H1 (cell line): ENCODE measurements around the gene RNU5D-1. TPM values are rescaled to one million over a fixed set of nuclear protein-coding genes. Genes with fewer than 3 reads are reported as not detected.

Experiments used
- CTCF ChIA-PET: fragments of 300-600 bp; sonication (Branson Sonifier 250); formaldehyde crosslinking; loops from one replicate; lab custom pipeline; 2021; ENCODE audit not compliant: partially characterized antibody; lab: Charles Lee
- POLR2A ChIA-PET: fragments of 300-600 bp; sonication (Branson Sonifier 250); formaldehyde crosslinking; loops from one replicate; lab custom pipeline; 2021; ENCODE audit warnings: inconsistent platforms; ENCODE audit not compliant: partially characterized antibody; lab: Charles Lee
- DNase-seq, 2 experiments: peaks; one replicate each; pipeline versions ENCODE4 v3.0.0 to v3.0.0-alpha.2; 2010 to 2022; ENCODE audit warnings: low spot score in 2 of 2, low read depth in 1 of 2, mixed read lengths in 1 of 2
- FAIRE-seq: peaks from 2 replicates; lab custom pipeline; 2011; peaks lifted over from hg19 to GRCh38; lab: Jason Lieb, UNC
- H2AFZ ChIP-seq: 2 replicates; pipeline ENCODE4 v1.8.1; 2012; ENCODE audit warnings: low read length, inconsistent platforms
- H2AK5ac ChIP-seq: 2 replicates; pipeline ENCODE4 v1.6.1; 2013; ENCODE audit warnings: low read depth, low read length
- H2BK120ac ChIP-seq: replicated peaks from 2 replicates; pipeline ENCODE3; 2013; ENCODE audit warnings: low read depth, low read length, inconsistent platforms
- H2BK12ac ChIP-seq: 2 replicates; pipeline ENCODE4 v1.6.1; 2013; ENCODE audit warnings: low read depth, low read length
- H2BK15ac ChIP-seq: 2 replicates; pipeline ENCODE4 v1.6.1; 2013; ENCODE audit warnings: low read length
- H2BK20ac ChIP-seq: 2 replicates; pipeline ENCODE4 v1.6.1; 2013; ENCODE audit warnings: low read length
- H2BK5ac ChIP-seq: 2 replicates; pipeline ENCODE4 v1.6.1; 2013; ENCODE audit warnings: low read depth, low read length
- H3K14ac ChIP-seq: 2 replicates; pipeline ENCODE4 v1.6.1; 2013; ENCODE audit warnings: inconsistent platforms; ENCODE audit not compliant: insufficient read length
- H3K18ac ChIP-seq: 2 replicates; pipeline ENCODE4 v1.6.1; 2013; ENCODE audit warnings: low read length; ENCODE audit errors: extremely low read depth
- H3K23ac ChIP-seq: 2 replicates; pipeline ENCODE4 v1.6.1; 2013; ENCODE audit warnings: inconsistent platforms; ENCODE audit not compliant: insufficient read length
- H3K23me2 ChIP-seq: 2 replicates; pipeline ENCODE4 v1.6.1; 2013; ENCODE audit warnings: low read depth, low read length
- H3K27ac ChIP-seq: 2 replicates; pipeline ENCODE4 v1.6.1; 2011; ENCODE audit warnings: low read depth, low read length, inconsistent platforms
- H3K27me3 ChIP-seq, 4 experiments: replicated peaks in 1 of 4; 1 replicate in 1 of 4; 2 replicates in 3 of 4; pipeline versions ENCODE4 v1.6.1 to v1.8.1; 2011 to 2013; ENCODE audit warnings: low read length in 3 of 4, mild to moderate bottlenecking in 3 of 4, inconsistent platforms in 2 of 4, mixed read lengths in 2 of 4, moderate library complexity in 1 of 4; ENCODE audit not compliant: control insufficient read depth in 3 of 4, insufficient read depth in 3 of 4; ENCODE audit errors: extremely low read depth in 1 of 4
- H3K36me3 ChIP-seq, 4 experiments: 2 replicates each; pipeline versions ENCODE4 v1.6.1 to v1.8.1; 2011 to 2013; ENCODE audit warnings: mild to moderate bottlenecking in 4 of 4, low read length in 3 of 4, moderate library complexity in 2 of 4, control low read depth in 1 of 4, inconsistent platforms in 1 of 4; ENCODE audit not compliant: insufficient read depth in 4 of 4, control insufficient read depth in 2 of 4
- H3K4ac ChIP-seq: replicated peaks from 2 replicates; pipeline ENCODE3; 2013; ENCODE audit warnings: low read length, low read depth, mixed read lengths, inconsistent platforms; ENCODE audit not compliant: insufficient read length
- H3K4me1 ChIP-seq, 4 experiments: replicated peaks in 1 of 4; 1 replicate in 1 of 4; 2 replicates in 3 of 4; pipeline versions ENCODE4 v1.6.1 to v1.8.1; 2011 to 2013; ENCODE audit warnings: low read length in 3 of 4, inconsistent platforms in 2 of 4, mixed read lengths in 1 of 4; ENCODE audit not compliant: insufficient read depth in 4 of 4, control insufficient read depth in 3 of 4
- H3K4me2 ChIP-seq, 2 experiments: 2 replicates each; pipeline versions ENCODE4 v1.6.1 to v1.8.1; 2011 to 2013; ENCODE audit warnings: low read depth in 2 of 2, low read length in 2 of 2, control low read depth in 1 of 2, inconsistent platforms in 1 of 2, mild to moderate bottlenecking in 1 of 2; ENCODE audit not compliant: insufficient read depth in 1 of 2
- H3K4me3 ChIP-seq, 4 experiments: fragments of 200-600, 300-600 bp in 1 of 4; sonication (generic), shearing (Covaris generic), sonication (Bioruptor Twin) in 1 of 4; 2 replicates each; pipeline versions ENCODE4 v1.5.1 to v1.8.1; 2011 to 2016; ENCODE audit warnings: low read length in 4 of 4, low read depth in 3 of 4, control low read depth in 2 of 4, inconsistent platforms in 2 of 4, mild to moderate bottlenecking in 2 of 4, mixed read lengths in 1 of 4, moderate library complexity in 1 of 4; ENCODE audit not compliant: insufficient read depth in 2 of 4; ENCODE audit errors: extremely low read depth in 1 of 4
- H3K56ac ChIP-seq: replicated peaks from 2 replicates; pipeline ENCODE3; 2013; ENCODE audit warnings: low read depth, mild to moderate bottlenecking, mixed read lengths, low read length, inconsistent platforms; ENCODE audit not compliant: insufficient read length
- H3K79me1 ChIP-seq: 2 replicates; pipeline ENCODE4 v1.6.1; 2013; ENCODE audit warnings: low read depth, low read length, control low read depth
- H3K79me2 ChIP-seq, 2 experiments: 2 replicates each; pipeline versions ENCODE4 v1.6.1 to v1.8.1; 2012 to 2013; ENCODE audit warnings: low read length in 2 of 2, mild to moderate bottlenecking in 2 of 2, inconsistent platforms in 1 of 2; ENCODE audit not compliant: insufficient read depth in 2 of 2, control insufficient read depth in 1 of 2
- H3K9ac ChIP-seq, 4 experiments: replicated peaks in 1 of 4; 1 replicate in 1 of 4; 2 replicates in 3 of 4; pipeline versions ENCODE4 v1.6.1 to v1.8.1; 2011 to 2013; ENCODE audit warnings: low read depth in 3 of 4, low read length in 3 of 4, control low read depth in 2 of 4, mild to moderate bottlenecking in 2 of 4, moderate library complexity in 2 of 4, inconsistent platforms in 1 of 4; ENCODE audit errors: extremely low read depth in 1 of 4
- H3K9me3 ChIP-seq, 2 experiments: 2 replicates each; pipeline versions ENCODE4 v1.6.1 to v1.8.1; 2012 to 2013; ENCODE audit warnings: mild to moderate bottlenecking in 2 of 2, moderate library complexity in 2 of 2, control low read depth in 1 of 2, inconsistent platforms in 1 of 2, low read depth in 1 of 2, low read length in 1 of 2, mixed read lengths in 1 of 2; ENCODE audit not compliant: insufficient read depth in 2 of 2
- H4K20me1 ChIP-seq, 2 experiments: replicated peaks in 1 of 2; 2 replicates each; pipeline versions ENCODE3 to v1.8.1; 2011 to 2013; ENCODE audit warnings: inconsistent platforms in 2 of 2, low read length in 2 of 2, mild to moderate bottlenecking in 1 of 2; ENCODE audit not compliant: insufficient read depth in 2 of 2, control insufficient read depth in 1 of 2
- H4K5ac ChIP-seq: 2 replicates; pipeline ENCODE4 v1.6.1; 2013; ENCODE audit warnings: low read length, low read depth, mixed read lengths, inconsistent platforms; ENCODE audit not compliant: insufficient read length
- H4K8ac ChIP-seq: 2 replicates; pipeline ENCODE4 v1.8.0; 2013; ENCODE audit warnings: mild to moderate bottlenecking, moderate library complexity, low read length, inconsistent platforms; ENCODE audit not compliant: insufficient read depth; ENCODE audit errors: extremely low read depth
- H4K91ac ChIP-seq: replicated peaks from 2 replicates; pipeline ENCODE3; 2013; ENCODE audit warnings: low read length, mixed read lengths, inconsistent platforms; ENCODE audit not compliant: insufficient read length
- ASH2L ChIP-seq: fragments of 200-600, 300-600 bp; sonication (generic); IDR thresholded peaks from one replicate; pipeline ENCODE4 v1.7.1; 2017; ENCODE audit warnings: low read length
- BCL11A ChIP-seq, 2 experiments: IDR thresholded peaks; one replicate each; pipeline ENCODE4 v1.6.1; 2011; ENCODE audit warnings: low read depth in 2 of 2, low read length in 2 of 2, mild to moderate bottlenecking in 2 of 2
- CREB1 ChIP-seq: IDR thresholded peaks from 2 replicates; pipeline ENCODE4 v1.6.1; 2012; ENCODE audit warnings: inconsistent platforms
- TAF1 ChIP-seq: IDR thresholded peaks from 2 replicates; pipeline ENCODE4 v1.6.1; 2011; ENCODE audit warnings: mild to moderate bottlenecking, low read depth, low read length
- TEAD4 ChIP-seq: IDR thresholded peaks from 2 replicates; pipeline ENCODE4 v1.6.1; 2012; ENCODE audit warnings: low read depth, low read length, inconsistent platforms, mixed read lengths
- USF2 ChIP-seq: IDR thresholded peaks from 2 replicates; pipeline ENCODE4 v1.6.1; 2011; ENCODE audit warnings: low read length, improper control_type of control experiment
- WGBS, 2 experiments: shearing (Covaris generic) in 1 of 2; methylation state at CpG; one replicate each; pipeline versions ENCODE4 v1.1.6 to v1.1.7; 2013 to 2015; ENCODE audit warnings: low lambda C conversion rate in 2 of 2, mixed read lengths in 2 of 2, inconsistent platforms in 1 of 2, low coverage in 1 of 2, missing lambda C conversion rate in 1 of 2; ENCODE audit not compliant: insufficient replicate concordance in 2 of 2, insufficient coverage in 1 of 2, insufficient read length in 1 of 2; ENCODE audit errors: extremely low coverage in 1 of 2, missing lambda C conversion rate in 1 of 2; 5-methylcytosine and 5-hydroxymethylcytosine counted together
- polyA plus RNA-seq, 7 experiments: library from polyadenylated mRNA; depleted of rRNA in 3 of 7; stranded (reverse) in 5 of 7; unstranded in 2 of 7; fragments of >200 nt in 5 of 7; fragments of 200-250 nt in 2 of 7; gene quantifications; 1 replicate in 5 of 7; 2 replicates in 1 of 7; 4 replicates in 1 of 7; pipeline versions ENCODE4 v1.2.1 to v1.2.3, GENCODE V29; 2011 to 2013; ENCODE audit warnings: missing spikeins in 2 of 7, mixed read lengths in 2 of 7
- total RNA-seq: library from RNA; stranded (reverse); fragmentation: NEBNext Ultra II Directional; extraction: Animal tissue kit (Norgen Biotek cat#: 25700); gene quantifications from 2 replicates; pipeline ENCODE4 v1.2.1, GENCODE V29; 2021

RNU5D-1 gene
- total and polyA plus RNA-seq, 2 of the 8 experiments (the other 6 are each of a cell fraction or from before 2014, with no cell fraction given) = under 0.01 TPM; not detected in 1

GRCh38 chr1:44757420-44757819, 26.4 kb upstream of the RNU5D-1 start:
- peaks cover 64 to 92% (median 85%) of the 10 kb centered on the region in 4 experiments for H3K36me3 ChIP-seq
- H3K27ac ChIP-seq = no peak overlapping the region
- no peaks in the 10 kb centered on the region for H3K23me2 ChIP-seq
- H3K4me1 ChIP-seq = no peaks in the 10 kb centered on the region
- H3K4ac ChIP-seq = no peak overlapping the region
- H3K27me3 ChIP-seq = no peaks in the 10 kb centered on the region
- no peak overlapping the region for H4K91ac ChIP-seq
- no peaks in the 10 kb centered on the region for H3K9me3 ChIP-seq
- H4K5ac ChIP-seq = no peak overlapping the region
- H2AK5ac ChIP-seq = no peak overlapping the region
- no peak overlapping the region for H3K56ac ChIP-seq
- H3K79me1 ChIP-seq = 0 out of 2 replicates have a peak, but pooled peaks cover 1% of the 10 kb centered on the region
- DNase-seq = no peak
- FAIRE-seq = no peak
- no peak overlapping the region for H2BK20ac ChIP-seq
- 91% methylated on average over 2 of the region's 2 CpGs; no CpG with 5 or more reads in 1 of the 2 experiments for WGBS, 2 experiments
- POLR2A ChIA-PET = interaction anchor here (0.8 to 11.3 kb wide), 5 partner anchors 10 to 19 kb away, joined by 3 to 151 read pairs (median 29); partner anchors contain the start of genes KIF2C and RPS8
- H3K79me2 ChIP-seq = no peaks in the 10 kb centered on the region
- H2BK5ac ChIP-seq = no peak overlapping the region
- H3K23ac ChIP-seq = no peak overlapping the region
- H3K9ac ChIP-seq = no peak overlapping the region
- H2BK15ac ChIP-seq = no peak overlapping the region
- H2BK12ac ChIP-seq = no peak overlapping the region
- no peak for TF ChIP-seq CREB1
- no peak for TF ChIP-seq TAF1
- TF ChIP-seq USF2 = no peak
- TF ChIP-seq TEAD4 = no peak
- no peak for TF ChIP-seq BCL11A (IDR thresholded peaks at IDR 0.05; ENCODE audit: low read depth in 2 of 2, low read length in 2 of 2)
- no peak for TF ChIP-seq ASH2L
- H2BK120ac ChIP-seq = no peak overlapping the region
- no peak overlapping the region for H3K18ac ChIP-seq
- H3K4me2 ChIP-seq = no peak overlapping the region
- H3K14ac ChIP-seq = no peak overlapping the region
- no peak overlapping the region for H4K8ac ChIP-seq
- no peak overlapping the region for H3K4me3 ChIP-seq
- no peak overlapping the region for H2AFZ ChIP-seq
- CTCF ChIA-PET = interaction anchor here (1.2 to 2.0 kb wide), 2 partner anchors 10 to 28 kb away, joined by 3 to 7 read pairs; no protein-coding TSS in a partner anchor
- H4K20me1 ChIP-seq = peaks cover 0 to 6% of the 10 kb centered on the region in 2 experiments
